HepG2 (cell line): ENCODE results near the gene RLF. TPM values are rescaled to one million over a fixed set of nuclear protein-coding genes. Genes with fewer than 3 reads are reported as not detected.

Experiments
- AGO2 ChIP-seq: fragments of 200-400 bp; formaldehyde crosslinking; optimal IDR thresholded peaks from 2 replicates; pipeline ENCODE3; 2017; ENCODE audit warnings: mild to moderate bottlenecking, low read depth, low read length, moderate library complexity
- BCLAF1 ChIP-seq: fragments of 450-650 bp; IDR thresholded peaks from 2 replicates; pipeline ENCODE4 v1.6.1; 2017; ENCODE audit warnings: mild to moderate bottlenecking
- FOXK1 ChIP-seq: sonication (generic); formaldehyde crosslinking; IDR thresholded peaks from 2 replicates; pipeline ENCODE4 v1.4.0; 2020; ENCODE audit warnings: low read depth, missing genetic modification reagents, borderline replicate concordance
- GFI1 ChIP-seq: sonication (generic); formaldehyde crosslinking; IDR thresholded peaks from 2 replicates; pipeline ENCODE4 v1.5.0; 2020; ENCODE audit warnings: missing genetic modification reagents, mild to moderate bottlenecking, borderline replicate concordance
- HNRNPUL1 ChIP-seq: fragments of 200-400 bp; formaldehyde crosslinking; IDR thresholded peaks from 2 replicates; pipeline ENCODE4 v1.6.1; 2017; ENCODE audit warnings: low read depth, mild to moderate bottlenecking, low read length, moderate library complexity
- SMARCE1 ChIP-seq: fragments of 450-650 bp; IDR thresholded peaks from 2 replicates; pipeline ENCODE4 v1.6.1; 2017; ENCODE audit warnings: borderline replicate concordance
- TIGD3 ChIP-seq: sonication (generic); formaldehyde crosslinking; IDR thresholded peaks from 2 replicates; pipeline ENCODE4 v1.5.1; 2020; ENCODE audit warnings: mild to moderate bottlenecking, missing genetic modification reagents, borderline replicate concordance
- TMF1 ChIP-seq: sonication (generic); formaldehyde crosslinking; IDR thresholded peaks from 2 replicates; pipeline ENCODE4 v1.8.1; 2022; ENCODE audit warnings: low read depth, missing genetic modification reagents
- TOE1 ChIP-seq: sonication (generic); formaldehyde crosslinking; IDR thresholded peaks from 2 replicates; pipeline ENCODE4 v1.4.0; 2020; ENCODE audit warnings: mild to moderate bottlenecking, missing genetic modification reagents
- TOPORS ChIP-seq: sonication (generic); formaldehyde crosslinking; IDR thresholded peaks from 2 replicates; pipeline ENCODE4 v1.8.0; 2023; ENCODE audit warnings: mild to moderate bottlenecking, missing genetic modification reagents
- YEATS4 ChIP-seq: sonication (generic); formaldehyde crosslinking; IDR thresholded peaks from 2 replicates; pipeline ENCODE4 v1.4.0; 2020; ENCODE audit warnings: missing genetic modification reagents, borderline replicate concordance
- ZBTB38 ChIP-seq: sonication (generic); formaldehyde crosslinking; IDR thresholded peaks from 2 replicates; pipeline ENCODE4 v1.5.1; 2020; ENCODE audit warnings: mild to moderate bottlenecking, missing genetic modification reagents
- ZFX ChIP-seq: sonication (generic); formaldehyde crosslinking; IDR thresholded peaks from 2 replicates; pipeline ENCODE4 v1.4.0; 2020; ENCODE audit warnings: mild to moderate bottlenecking, low read depth, missing genetic modification reagents, moderate library complexity
- ZNF12 ChIP-seq: sonication (generic); formaldehyde crosslinking; IDR thresholded peaks from 2 replicates; pipeline ENCODE4 v1.5.0; 2020; ENCODE audit warnings: missing genetic modification reagents
- ZNF142 ChIP-seq: sonication (generic); formaldehyde crosslinking; IDR thresholded peaks from 2 replicates; pipeline ENCODE4 v1.4.0; 2020; ENCODE audit warnings: missing genetic modification reagents
- ZNF274 ChIP-seq: sonication (generic); formaldehyde crosslinking; IDR thresholded peaks from 2 replicates; pipeline ENCODE4 v1.5.1; 2020; ENCODE audit warnings: mild to moderate bottlenecking, missing genetic modification reagents
- ZNF282 ChIP-seq: fragments of 450-650 bp; IDR thresholded peaks from 2 replicates; pipeline ENCODE4 v1.6.1; 2018; ENCODE audit not compliant: partially characterized antibody
- ZNF292 ChIP-seq: sonication (generic); formaldehyde crosslinking; IDR thresholded peaks from 2 replicates; pipeline ENCODE4 v1.8.1; 2022; ENCODE audit warnings: mild to moderate bottlenecking, low read depth, missing genetic modification reagents, borderline replicate concordance
- ZNF550 ChIP-seq: sonication (generic); formaldehyde crosslinking; IDR thresholded peaks from 2 replicates; pipeline ENCODE4 v1.4.0; 2020; ENCODE audit warnings: mild to moderate bottlenecking, missing genetic modification reagents, borderline replicate concordance
- polyA plus RNA-seq, 8 experiments: library from polyadenylated mRNA; depleted of rRNA in 3 of 8; stranded (reverse) in 7 of 8; unstranded in 1 of 8; fragments of >200 nt; fragmentation: Illumina TruSeq in 4 of 8; extraction: Trizol in 4 of 8; gene quantifications; 2 replicates each; pipeline versions ENCODE4 v1.2.1 to v1.2.3, GENCODE V29; 2011 to 2016; ENCODE audit warnings: low read depth in 4 of 8, missing spikeins in 1 of 8, mixed read lengths in 1 of 8; ENCODE audit not compliant: insufficient read depth in 1 of 8
- total RNA-seq, 5 experiments: library from RNA; depleted of rRNA; stranded (reverse); fragments of >200 nt; fragmentation: Illumina TruSeq; extraction: Trizol; gene quantifications; 2 replicates each; pipeline ENCODE4 v1.2.3, GENCODE V29; 2016; ENCODE audit warnings: low read depth in 1 of 5

The RLF gene
- total and polyA plus RNA-seq, 2 of the 13 experiments (the other 11 are each of a cell fraction or from before 2014, with no cell fraction given) = 9.0 to 15.7 TPM

- TF ChIP-seq BCLAF1 = no peak
- TF ChIP-seq TMF1 (CRISPR knock-in tag) = no peak; the same call in 1 of the 2 replicates
- TF ChIP-seq AGO2 = peak; percentile 47
- TF ChIP-seq HNRNPUL1 = no peak
- peak; percentile 95; the same call in 1 of the 2 replicates for TF ChIP-seq FOXK1 (CRISPR knock-in tag)
- peak; percentile 63; the same call in 1 of the 2 replicates for TF ChIP-seq ZBTB38 (CRISPR knock-in tag)
- peak; percentile 78; the same call in 1 of the 2 replicates for TF ChIP-seq ZNF12 (CRISPR knock-in tag)
- peak; percentile 99 for TF ChIP-seq ZFX
- TF ChIP-seq TOE1 = 0 out of 2 replicates have a peak, but pooled peaks have one; percentile 51
- TF ChIP-seq GFI1 (CRISPR knock-in tag) = peak; percentile 75
- no peak for TF ChIP-seq ZNF282
- TF ChIP-seq SMARCE1 = no peak
- TF ChIP-seq ZNF550 (CRISPR knock-in tag) = no peak
- TF ChIP-seq TOPORS = peak; percentile 92
- peak; percentile 47; the same call in 1 of the 2 replicates for TF ChIP-seq ZNF274 (CRISPR knock-in tag)
- peak; percentile 67 for TF ChIP-seq YEATS4 (CRISPR knock-in tag)
- peak; percentile 86 for TF ChIP-seq TIGD3 (CRISPR knock-in tag)
- peak; percentile 40; the same call in 1 of the 2 replicates for TF ChIP-seq ZNF142 (CRISPR knock-in tag)
- peak; percentile 83 for TF ChIP-seq ZNF292 (CRISPR knock-in tag)
Observed at GRCh38 chr1:40257688-40258444, 96.7 kb downstream of the RLF start, which contains the start of gene ZMPSTE24 (continued).
